ENCODE data around the gene MOB3C.

MOB3C gene

GRCh38 chr1:46606255-46606965 is 10.2 kb downstream of the MOB3C start:
- no peak for DNase-seq (ENCODE audit: low read depth in 2 of 2)

GRCh38 chr1:46605232-46605631 is 11.4 kb downstream of the MOB3C start:
- no peak for DNase-seq (ENCODE audit: low read depth in 2 of 2)

- peak; percentile 84 to 86 for DNase-seq (ENCODE audit: low read depth in 2 of 2)
Measured at GRCh38 chr1:46603858-46604549, 12.6 kb downstream of the MOB3C start, which contains the start of gene MKNK1. Gene MKNK1 (minus strand): TSS chr1:46604268. CDS start chr1:46583327, 20,941 bp downstream.

GRCh38 chr1:46603481-46603857 is 13.1 kb downstream of the MOB3C start:
- DNase-seq (ENCODE audit: low read depth in 2 of 2) = no peak

- DNase-seq (ENCODE audit: low read depth in 2 of 2) = no peak
Measured at GRCh38 chr1:46601257-46602007, 15.2 kb downstream of the MOB3C start.

GRCh38 chr1:46599059-46599970 is 17.3 kb downstream of the MOB3C start:
- no peak for DNase-seq (ENCODE audit: low read depth in 2 of 2)

GRCh38 chr1:46596846-46597245 is 19.8 kb downstream of the MOB3C start:
- DNase-seq (ENCODE audit: low read depth in 2 of 2) = no peak

GRCh38 chr1:46596036-46596435 is 20.6 kb downstream of the MOB3C start:
- DNase-seq (ENCODE audit: low read depth in 2 of 2) = no peak

- no peak for DNase-seq (ENCODE audit: low read depth in 2 of 2)
Measured at GRCh38 chr1:46595127-46595526, 21.5 kb downstream of the MOB3C start.

GRCh38 chr1:46594063-46594462 is 22.5 kb downstream of the MOB3C start:
- no peak for DNase-seq (ENCODE audit: low read depth in 2 of 2)

- DNase-seq (ENCODE audit: low read depth in 2 of 2) = no peak
Measured at GRCh38 chr1:46592823-46593222, 23.8 kb downstream of the MOB3C start.

- DNase-seq (ENCODE audit: low read depth in 2 of 2) = no peak
Measured at GRCh38 chr1:46589529-46589928, 27.1 kb downstream of the MOB3C start.

- no peak for DNase-seq (ENCODE audit: low read depth in 2 of 2)
Measured at GRCh38 chr1:46587069-46587468, 29.5 kb downstream of the MOB3C start.

- DNase-seq (ENCODE audit: low read depth in 2 of 2) = no peak
Measured at GRCh38 chr1:46585312-46585938, 31.2 kb downstream of the MOB3C start.

- no peak for DNase-seq (ENCODE audit: low read depth in 2 of 2)
Measured at GRCh38 chr1:46583494-46583893, 33.1 kb downstream of the MOB3C start.

GRCh38 chr1:46582972-46583371 is 33.6 kb downstream of the MOB3C start:
- DNase-seq (ENCODE audit: low read depth in 2 of 2) = no peak

GRCh38 chr1:46581681-46582455 is 34.7 kb downstream of the MOB3C start:
- no peak for DNase-seq (ENCODE audit: low read depth in 2 of 2)

GRCh38 chr1:46580140-46580903 is 36.3 kb downstream of the MOB3C start:
- no peak for DNase-seq (ENCODE audit: low read depth in 2 of 2)

GRCh38 chr1:46577671-46578070 is 38.9 kb downstream of the MOB3C start:
- no peak for DNase-seq (ENCODE audit: low read depth in 2 of 2)

GRCh38 chr1:46576596-46576995 is 40.0 kb downstream of the MOB3C start:
- DNase-seq (ENCODE audit: low read depth in 2 of 2) = no peak

Measured in fibroblast of skin of left quadriceps (primary cell).